Neural cell (in vitro differentiated cells): Measurements from ENCODE around the gene A4GALT. TPM values are rescaled to one million over a fixed set of nuclear protein-coding genes. Genes with fewer than 3 reads are reported as not detected.

Experiments used
- H2AFZ ChIP-seq: fragments of 200-600, 300-800 bp; sonication (generic), shearing (Covaris generic); 2 replicates; pipeline ENCODE4 v1.6.0; 2014; ENCODE audit warnings: low read depth, mild to moderate bottlenecking, antibody characterized with exemption, low read length, moderate library complexity
- H3F3A ChIP-seq: fragments of 200-600 bp; shearing (Covaris generic); 2 replicates; pipeline ENCODE4 v1.6.1; 2016; ENCODE audit warnings: mild to moderate bottlenecking, moderate library complexity, mixed read lengths, antibody characterized with exemption, low read length; ENCODE audit not compliant: insufficient read depth, poor library complexity, severe bottlenecking
- H3K27ac ChIP-seq: fragments of 200-600, 300-800 bp; sonication (generic), shearing (Covaris generic); 2 replicates; pipeline ENCODE4 v1.5.1; 2014; ENCODE audit warnings: mild to moderate bottlenecking, low read length, moderate library complexity
- H3K27me3 ChIP-seq: fragments of 300-800, 200-600 bp; sonication (generic), shearing (Covaris generic); 2 replicates; pipeline ENCODE4 v1.6.0; 2014; ENCODE audit warnings: mild to moderate bottlenecking, low read depth, low read length, moderate library complexity; ENCODE audit not compliant: insufficient read depth
- H3K36me3 ChIP-seq: fragments of 300-800, 200-600 bp; sonication (generic), shearing (Covaris generic); 2 replicates; pipeline ENCODE4 v1.5.1; 2014; ENCODE audit warnings: mild to moderate bottlenecking, antibody characterized with exemption, low read length, moderate library complexity; ENCODE audit not compliant: insufficient read depth
- H3K4me2 ChIP-seq: fragments of 300-800, 200-600 bp; sonication (generic), shearing (Covaris generic); 2 replicates; pipeline ENCODE4 v1.6.0; 2014; ENCODE audit warnings: mild to moderate bottlenecking, low read length
- H3K4me3 ChIP-seq: fragments of 300-800, 200-600 bp; sonication (generic), shearing (Covaris generic); 2 replicates; pipeline ENCODE4 v1.5.1; 2014; ENCODE audit warnings: mild to moderate bottlenecking, low read length, moderate library complexity
- H3K79me2 ChIP-seq: fragments of 200-600 bp; shearing (Covaris generic); replicated peaks from 2 replicates; pipeline ENCODE4 v1.6.0; 2014; ENCODE audit warnings: mild to moderate bottlenecking, low read length, moderate library complexity; ENCODE audit not compliant: insufficient read depth
- H3K9ac ChIP-seq: fragments of 300-800, 200-600 bp; sonication (generic), shearing (Covaris generic); 2 replicates; pipeline ENCODE4 v1.6.1; 2016; ENCODE audit warnings: mild to moderate bottlenecking, low read length, mixed read lengths
- H3K9me2 ChIP-seq: fragments of 200-600 bp; shearing (Covaris generic); 2 replicates; pipeline ENCODE4 v1.6.1; 2016; ENCODE audit warnings: mild to moderate bottlenecking, low read length, mixed read lengths; ENCODE audit not compliant: insufficient read depth
- H3K9me3 ChIP-seq: fragments of 200-600, 300-800 bp; sonication (generic), shearing (Covaris generic); 2 replicates; pipeline ENCODE4 v1.6.1; 2016; ENCODE audit warnings: mild to moderate bottlenecking, mixed run types, low read length, moderate library complexity, mixed read lengths
- H4K20me1 ChIP-seq: fragments of 200-600 bp; shearing (Covaris generic); 2 replicates; pipeline ENCODE4 v1.6.1; 2016; ENCODE audit warnings: mild to moderate bottlenecking, mixed run types; ENCODE audit not compliant: insufficient read depth
- CTCF ChIP-seq: fragments of 450-650 bp; IDR thresholded peaks from 2 replicates; pipeline ENCODE4 v1.5.1; 2014; ENCODE audit warnings: antibody characterized with exemption, mild to moderate bottlenecking, moderate library complexity; ENCODE audit not compliant: poor library complexity, severe bottlenecking
- EP300 ChIP-seq: fragments of 450-650 bp; conservative IDR thresholded peaks from 2 replicates; pipeline ENCODE4 v1.6.1; 2014; ENCODE audit warnings: antibody characterized with exemption, mild to moderate bottlenecking, moderate library complexity; ENCODE audit not compliant: poor library complexity, severe bottlenecking
- EZH2 ChIP-seq: fragments of 200-600, 300-800 bp; shearing (Covaris generic), sonication (generic); IDR thresholded peaks from 2 replicates; pipeline ENCODE4 v1.6.1; 2014; ENCODE audit warnings: antibody characterized with exemption, low read length, borderline replicate concordance, mild to moderate bottlenecking; ENCODE audit not compliant: insufficient read depth, poor library complexity, severe bottlenecking
- MXI1 ChIP-seq: fragments of 450-650 bp; conservative IDR thresholded peaks from 2 replicates; pipeline ENCODE4 v1.6.1; 2014; ENCODE audit warnings: antibody characterized with exemption, mild to moderate bottlenecking; ENCODE audit not compliant: poor library complexity, severe bottlenecking
- POLR2AphosphoS5 ChIP-seq: IDR thresholded peaks from 2 replicates; pipeline ENCODE4 v1.6.1; 2012
- RAD21 ChIP-seq: fragments of 450-650 bp; conservative IDR thresholded peaks from 2 replicates; pipeline ENCODE4 v1.6.1; 2014; ENCODE audit warnings: antibody characterized with exemption, mild to moderate bottlenecking, moderate library complexity
- REST ChIP-seq: IDR thresholded peaks from 2 replicates; pipeline ENCODE4 v1.6.1; 2012; ENCODE audit warnings: borderline replicate concordance
- SMC3 ChIP-seq: fragments of 450-650 bp; conservative IDR thresholded peaks from 2 replicates; pipeline ENCODE4 v1.6.1; 2014; ENCODE audit warnings: antibody characterized with exemption, mild to moderate bottlenecking, moderate library complexity; ENCODE audit not compliant: poor library complexity
- TAF1 ChIP-seq: IDR thresholded peaks from 2 replicates; pipeline ENCODE4 v1.6.1; 2012; ENCODE audit warnings: low read depth
- polyA plus RNA-seq: library from polyadenylated mRNA; depleted of rRNA; stranded (reverse); fragments of >200 nt; gene quantifications from 2 replicates; pipeline ENCODE4 v1.2.3, GENCODE V29; 2014

A4GALT gene
- polyA plus RNA-seq, 1 donor from 2014 or later = not detected

- Histone ChIP-seq H3K4me3 (no peak overlapping the region), H4K20me1 (no peaks in the 10 kb centered on the region), H3K27me3 (no peaks in the 10 kb centered on the region), H3F3A (no peaks in the 10 kb centered on the region), H3K9me3 (no peaks in the 10 kb centered on the region), H2AFZ (no peak overlapping the region), H3K36me3 (no peaks in the 10 kb centered on the region), H3K9ac (no peak overlapping the region), H3K79me2 (peaks cover 26% of the 10 kb centered on the region), H3K9me2 (no peaks in the 10 kb centered on the region), H3K27ac (no peak overlapping the region), H3K4me2 (no peak overlapping the region)
- TF ChIP-seq TAF1 (no peak), EP300 (no peak), EZH2 (no peak), POLR2AphosphoS5 (no peak), SMC3 (no peak), CTCF (no peak), RAD21 (no peak), MXI1 (no peak), REST (no peak)
Observed at GRCh38 chr22:42645341-42645937, 75.2 kb downstream of the A4GALT start.

- Histone ChIP-seq H3K4me2 (no peak overlapping the region), H3K9me2 (no peaks in the 10 kb centered on the region), H4K20me1 (no peaks in the 10 kb centered on the region), H3K36me3 (no peaks in the 10 kb centered on the region), H3K4me3 (no peak overlapping the region), H3F3A (no peaks in the 10 kb centered on the region), H3K79me2 (peaks cover 22% of the 10 kb centered on the region), H3K27me3 (no peaks in the 10 kb centered on the region), H2AFZ (no peak overlapping the region), H3K9me3 (no peaks in the 10 kb centered on the region), H3K27ac (no peak overlapping the region), H3K9ac (no peak overlapping the region)
- TF ChIP-seq EP300 (no peak), TAF1 (no peak), CTCF (no peak), MXI1 (no peak), REST (no peak), RAD21 (no peak), SMC3 (no peak), POLR2AphosphoS5 (no peak), EZH2 (no peak)
Observed at GRCh38 chr22:42644422-42645340, 76.0 kb downstream of the A4GALT start.
